Suprapubic skin (tissue), 4 donors: ENCODE measurements around the gene PANX1.

ENCODE experiments used
- CTCF ChIP-seq, 2 donors: fragments of 200-600 bp in 1 of 2; fragments of 450-650 bp in 1 of 2; sonication (generic) in 1 of 2; IDR thresholded peaks; one replicate each; pipeline ENCODE4 v1.5.1; 2016 to 2019; ENCODE audit warnings: antibody characterized with exemption in 2 of 2, mild to moderate bottlenecking in 1 of 2, moderate library complexity in 1 of 2
- EP300 ChIP-seq: sonication (generic); formaldehyde crosslinking; IDR thresholded peaks from one replicate; pipeline ENCODE4 v1.6.1; 2017; ENCODE audit warnings: antibody characterized with exemption
- POLR2A ChIP-seq, 2 donors: fragments of 450-650 bp; IDR thresholded peaks; one replicate each; pipeline ENCODE4 v1.6.1; 2017; ENCODE audit warnings: antibody characterized with exemption in 2 of 2, mild to moderate bottlenecking in 2 of 2, moderate library complexity in 2 of 2
- POLR2AphosphoS5 ChIP-seq, 3 donors: sonication (generic); formaldehyde crosslinking; IDR thresholded peaks; one replicate each; pipeline ENCODE4 v1.6.1; 2017; ENCODE audit warnings: antibody characterized with exemption in 3 of 3

GRCh38 chr11:94144216-94144615, 15.6 kb downstream of the PANX1 start:
- TF ChIP-seq POLR2A (IDR thresholded peaks at IDR 0.05) (no peak), CTCF (IDR thresholded peaks at IDR 0.05) (no peak), POLR2AphosphoS5 (IDR thresholded peaks at IDR 0.05) (no peak), EP300 (no peak)
